Stimulated activated CD8-positive, alpha-beta memory T cell treated with anti-CD3 and anti-CD28 coated beads, Interleukin-7, amount 100 ng/mL, for 24 hours (primary cell): Measurements from ENCODE around the gene TSSC4.

ENCODE experiments used
- DNase-seq: peaks from one replicate; pipeline ENCODE4 v3.0.0-alpha.2; 2020; ENCODE audit warnings: low read depth

TSSC4 gene

DNA sequence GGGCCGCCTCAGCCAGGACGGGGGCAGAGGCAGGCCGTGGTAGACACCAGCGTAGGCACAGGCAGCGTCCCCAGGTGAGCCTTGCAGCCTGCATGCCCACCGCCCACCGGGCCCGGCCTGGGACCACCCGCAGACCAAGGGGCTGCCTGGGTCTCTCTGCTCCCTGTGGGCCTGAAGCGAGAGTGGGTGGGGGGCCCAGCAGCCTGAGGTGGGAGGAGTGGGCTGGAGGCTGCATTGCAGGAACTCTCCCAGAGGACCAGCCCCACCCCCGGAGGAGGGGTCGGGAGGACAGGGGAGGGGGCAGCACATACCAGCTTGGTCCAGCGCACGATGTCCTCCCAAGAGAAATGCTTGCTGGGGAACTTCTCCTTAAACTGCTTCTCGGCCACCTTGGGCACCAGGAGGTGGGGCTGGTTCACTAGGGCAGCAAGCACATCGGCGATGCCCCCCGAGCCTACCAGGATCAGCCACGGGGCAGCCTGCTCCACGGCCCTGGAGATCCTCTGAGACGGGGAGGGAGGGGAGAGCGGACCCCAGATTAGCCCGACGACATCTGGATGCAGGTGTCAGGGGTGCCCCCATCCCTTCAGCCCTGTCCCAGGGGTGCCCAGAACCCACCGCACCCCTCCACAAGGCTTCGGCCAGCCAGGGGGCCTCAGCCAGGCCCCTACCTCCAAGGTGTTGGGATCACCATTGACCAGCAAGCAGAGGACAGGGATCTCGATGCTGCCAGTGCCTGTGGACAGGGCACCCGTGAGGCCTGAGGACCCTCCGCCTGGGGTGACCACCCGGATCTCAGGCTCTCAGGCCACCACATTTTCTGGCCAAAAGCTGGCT lies 17.5 kb downstream of the TSSC4 start:
- no peak for DNase-seq

- DNase-seq: no peak
Observed at GRCh38 chr11:2418693-2419360, 18.3 kb downstream of the TSSC4 start.

- DNase-seq: no peak
Observed at GRCh38 chr11:2419638-2420501, 19.3 kb downstream of the TSSC4 start.

DNA sequence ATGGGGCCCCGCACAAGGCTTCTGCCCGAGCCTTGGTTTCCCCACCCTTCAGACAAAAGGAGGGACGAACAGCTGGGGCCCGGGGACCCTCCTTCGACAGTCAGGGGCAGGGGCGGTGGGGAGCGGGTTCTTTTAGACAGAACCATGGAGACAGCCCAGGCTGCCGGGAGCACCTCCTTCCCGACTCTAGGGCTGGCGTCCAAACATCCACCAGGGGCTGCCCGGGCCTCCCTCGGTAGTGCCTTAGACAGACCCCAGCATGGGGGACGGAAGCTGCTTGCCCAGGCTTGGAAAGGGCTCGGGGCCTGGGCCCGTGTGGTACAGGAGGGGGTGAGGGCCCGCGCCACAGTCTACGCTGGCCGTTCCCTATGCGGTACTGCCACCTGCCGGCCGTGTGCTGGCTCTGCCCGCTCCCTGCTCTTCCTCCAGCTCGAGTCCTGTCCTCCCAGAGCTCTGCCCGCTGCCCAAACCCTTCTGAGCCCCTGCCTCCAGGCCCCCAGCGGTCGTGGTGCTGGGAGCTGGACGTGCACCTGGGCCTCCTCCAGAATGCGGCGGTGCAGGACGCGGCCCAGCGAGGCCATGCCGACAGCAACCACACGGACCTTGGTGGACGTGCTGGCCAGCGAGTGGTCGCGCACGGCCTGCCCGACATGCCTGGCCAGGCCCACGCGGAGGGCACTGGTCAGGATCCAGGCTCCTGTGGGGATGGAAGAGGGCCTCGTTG lies 20.1 kb downstream of the TSSC4 start:
- DNase-seq: peak; percentile 52

DNA sequence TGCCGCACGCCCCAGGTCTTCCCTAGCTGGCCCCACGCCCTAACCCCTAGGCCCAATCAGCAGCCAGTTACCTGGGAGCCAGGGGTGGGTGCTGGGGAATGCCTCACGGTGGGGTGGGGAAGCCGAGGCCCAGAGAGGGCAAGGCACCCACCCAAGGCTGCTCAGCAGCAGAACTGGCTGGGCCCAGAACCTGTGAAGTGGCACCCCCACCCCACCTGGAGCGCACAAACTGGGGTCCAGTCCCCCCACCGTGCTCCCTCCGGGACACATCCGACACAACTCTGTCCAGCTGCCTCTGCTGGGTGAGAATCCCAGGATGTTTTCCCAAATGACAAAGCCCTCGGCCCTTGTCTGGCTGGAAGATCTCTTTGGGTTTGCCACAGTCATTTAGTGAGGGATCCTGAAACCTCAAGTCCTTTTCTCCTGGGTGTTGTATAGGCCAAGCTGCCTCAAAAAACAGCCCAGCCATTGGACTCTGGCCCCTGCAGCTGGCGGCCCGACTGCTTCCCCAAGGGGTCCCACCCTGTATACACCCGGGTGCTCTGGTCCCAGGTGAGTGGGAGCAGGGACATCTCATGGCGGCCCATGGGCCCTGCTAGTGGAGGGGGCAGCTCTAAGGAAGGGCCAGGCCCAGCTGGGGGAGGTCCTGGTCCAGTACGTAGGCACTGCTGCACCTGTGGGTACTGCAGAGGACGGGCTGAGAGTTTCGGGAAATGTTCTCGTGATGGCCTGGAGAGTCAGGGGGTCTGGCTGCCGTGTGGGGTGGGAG lies 20.9 kb downstream of the TSSC4 start:
- DNase-seq: no peak

DNA sequence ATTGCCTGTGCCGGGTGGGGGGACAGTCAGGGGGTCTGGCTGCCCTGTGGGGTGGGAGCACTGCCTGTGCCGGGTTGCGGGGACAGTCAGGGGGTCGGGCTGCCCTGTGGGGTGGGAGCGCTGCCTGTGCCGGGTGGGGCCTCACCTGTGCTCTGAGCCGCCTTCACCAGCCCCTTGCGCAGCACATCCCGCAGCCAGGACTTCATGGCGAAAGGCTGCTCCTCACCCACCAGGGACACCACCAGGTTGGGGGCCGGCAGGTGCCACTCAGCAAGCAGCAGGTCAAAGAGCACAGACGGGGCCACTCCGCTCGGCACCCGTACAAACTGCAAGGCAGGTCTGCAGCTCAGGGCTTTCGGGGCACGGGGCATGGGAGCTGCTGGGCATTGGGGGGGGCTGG lies 21.4 kb downstream of the TSSC4 start:
- DNase-seq: no peak

DNA sequence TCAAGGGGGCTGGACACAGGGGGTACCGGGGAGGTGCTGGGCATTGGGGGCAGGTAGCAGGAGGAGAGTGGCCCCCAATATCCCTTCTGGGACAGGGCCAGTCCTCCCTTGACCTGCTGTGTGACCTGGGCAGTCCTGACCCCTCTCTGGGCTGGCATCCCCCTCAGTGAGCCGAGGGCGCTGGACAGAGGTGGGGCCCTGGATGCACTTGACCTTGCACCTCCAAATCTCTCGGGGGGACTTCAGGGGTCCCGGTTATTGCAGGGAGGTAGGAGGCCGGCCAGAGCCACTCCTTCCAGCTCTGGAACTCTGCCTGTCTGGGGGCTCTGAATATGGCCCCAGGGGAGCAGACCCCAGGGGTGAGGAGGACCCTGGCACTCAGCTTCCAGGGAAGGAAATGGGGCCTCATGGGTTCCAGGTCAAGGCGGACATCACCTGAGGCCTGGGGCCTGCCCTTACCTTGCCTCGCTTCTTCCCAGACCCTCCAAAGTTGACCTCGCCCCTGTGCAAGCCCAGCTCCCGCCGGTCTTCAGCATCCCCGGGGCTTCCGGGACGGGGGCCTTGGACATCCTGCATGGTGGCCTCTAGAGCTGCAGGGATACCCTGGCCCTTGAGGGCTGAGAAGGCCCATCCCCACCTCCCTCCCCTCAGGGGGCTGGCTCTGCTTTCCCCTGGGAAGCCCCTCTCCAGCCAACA lies 22.1 kb downstream of the TSSC4 start:
- DNase-seq: no peak

- DNase-seq: no peak
Observed at GRCh38 chr11:2423157-2424025, 22.8 kb downstream of the TSSC4 start.

DNA sequence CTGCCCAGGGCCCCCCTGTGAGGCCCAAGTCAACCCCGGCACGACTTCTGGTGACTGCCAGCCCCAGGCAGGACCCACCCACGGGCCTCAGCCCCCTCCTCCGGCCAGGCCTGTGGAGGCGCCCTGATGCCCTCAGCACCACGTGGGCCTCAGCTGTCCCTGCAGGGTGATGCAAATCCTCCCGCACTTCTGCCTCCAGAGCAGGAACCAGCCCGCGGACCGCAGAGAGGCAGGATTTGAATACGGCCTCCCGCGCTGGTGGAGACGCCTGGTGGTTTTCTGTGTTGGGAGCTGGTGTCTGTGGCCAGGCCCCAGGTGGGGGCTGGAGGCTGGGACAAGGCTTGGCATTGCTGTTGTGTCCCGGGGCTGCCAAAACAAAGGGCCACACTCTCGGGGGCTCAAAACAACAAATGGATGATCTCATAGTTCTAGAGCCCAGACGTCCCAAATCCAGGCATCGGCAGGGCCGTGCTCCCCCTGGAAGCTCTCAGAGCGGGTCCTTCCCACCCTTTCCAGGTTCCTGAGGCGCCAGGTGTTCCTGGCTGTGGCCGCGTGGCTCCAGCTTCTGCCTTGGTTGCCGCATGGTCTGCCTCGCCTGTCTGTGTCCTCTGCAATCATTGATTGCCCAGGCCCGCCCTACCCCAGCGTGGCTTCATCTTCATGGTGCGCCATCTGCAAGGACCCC lies 24.4 kb downstream of the TSSC4 start:
- no peak for DNase-seq

- no peak for DNase-seq
Observed at GRCh38 chr11:2425506-2425905, 25.0 kb downstream of the TSSC4 start.

- DNase-seq: no peak
Observed at GRCh38 chr11:2426221-2426620, 25.7 kb downstream of the TSSC4 start.

GRCh38 chr11:2426826-2427521 lies 26.4 kb downstream of the TSSC4 start:
- no peak for DNase-seq

GRCh38 chr11:2427721-2428321 lies 27.3 kb downstream of the TSSC4 start:
- DNase-seq: no peak

DNA sequence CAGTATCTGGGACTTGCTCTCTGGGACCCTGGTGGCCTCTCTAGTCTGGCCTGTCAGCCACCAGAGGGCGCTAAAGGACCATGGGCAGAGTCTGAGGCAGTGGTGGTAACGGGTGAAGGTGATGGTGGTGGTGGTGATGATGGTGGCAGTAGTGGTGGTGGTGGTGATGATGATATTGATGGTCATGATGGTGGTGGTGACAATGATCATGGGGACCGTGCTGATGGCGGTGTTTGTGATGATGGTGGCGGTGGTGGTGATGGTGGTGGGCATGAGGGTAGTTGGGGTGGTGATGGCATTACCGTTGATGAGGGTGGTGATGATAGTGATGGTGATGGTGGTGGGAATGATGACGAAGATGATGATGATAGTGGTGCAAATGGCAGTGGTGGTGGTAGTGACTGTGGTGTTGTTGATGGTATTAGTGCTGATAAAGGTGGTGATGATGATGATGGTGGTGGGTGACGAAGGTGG lies 27.8 kb downstream of the TSSC4 start:
- DNase-seq: peak; percentile 83

- DNase-seq: no peak
Observed at GRCh38 chr11:2431395-2431794, 30.8 kb downstream of the TSSC4 start.

- DNase-seq: no peak
Observed at GRCh38 chr11:2432171-2432621, 31.6 kb downstream of the TSSC4 start.

DNA sequence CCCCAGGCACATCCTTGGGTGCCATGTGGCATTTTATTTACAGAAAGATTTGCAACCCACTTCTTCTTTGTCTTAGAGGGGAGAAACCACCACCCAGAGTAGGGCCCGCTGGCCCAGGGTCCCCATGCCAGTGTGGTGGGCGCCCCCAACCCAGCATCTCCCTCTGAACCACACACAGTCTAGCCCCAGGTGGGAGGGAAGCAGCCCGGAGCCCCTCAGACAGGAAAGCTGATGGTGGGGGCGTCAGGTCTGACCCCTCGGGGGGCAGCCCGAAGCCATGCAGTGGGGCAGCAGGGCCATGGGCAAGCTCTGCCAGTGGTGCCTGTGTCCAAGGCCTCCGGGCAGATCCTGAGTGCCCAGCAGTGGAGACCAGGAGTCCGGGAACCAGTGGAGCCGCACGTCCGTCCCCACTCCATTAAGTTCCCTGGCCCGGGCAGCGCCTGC lies 32.1 kb downstream of the TSSC4 start:
- DNase-seq: no peak
